Glomerular visceral epithelial cell (primary cell): ENCODE results near the gene SLC8A2.
"Not testable (repeated sequence)": the region's sequence is repeated elsewhere in the genome, so short reads cannot be mapped to it uniquely, and the experiment has no call there.

Source experiments
- DNase-seq: peaks from one replicate; pipeline ENCODE4 v3.0.0-alpha.2; 2016; ENCODE audit errors: extremely low spot score

The SLC8A2 gene

GRCh38 chr19:47411696-47412095 lies 60.0 kb downstream of the SLC8A2 start:
- not testable (repeated sequence) for DNase-seq

DNA sequence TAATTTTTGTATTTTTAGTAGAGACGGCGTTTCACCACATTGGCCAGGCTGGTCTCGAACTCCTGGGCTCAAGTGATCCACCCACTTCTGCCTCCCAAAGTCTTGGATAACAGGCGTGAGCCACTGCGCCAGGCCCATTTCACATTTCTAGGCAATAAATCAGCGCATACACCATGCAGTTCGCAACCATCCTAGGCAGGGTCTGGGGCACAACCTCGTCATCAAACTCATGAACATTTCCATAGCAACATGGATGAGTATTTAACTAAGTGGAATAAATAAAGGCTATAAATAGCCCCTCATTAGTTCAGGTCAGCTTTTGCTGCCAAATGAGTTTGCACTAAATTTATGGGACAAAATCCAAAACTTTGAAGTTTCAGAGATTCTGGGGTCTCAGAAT lies 60.6 kb downstream of the SLC8A2 start:
- no peak for DNase-seq

DNA sequence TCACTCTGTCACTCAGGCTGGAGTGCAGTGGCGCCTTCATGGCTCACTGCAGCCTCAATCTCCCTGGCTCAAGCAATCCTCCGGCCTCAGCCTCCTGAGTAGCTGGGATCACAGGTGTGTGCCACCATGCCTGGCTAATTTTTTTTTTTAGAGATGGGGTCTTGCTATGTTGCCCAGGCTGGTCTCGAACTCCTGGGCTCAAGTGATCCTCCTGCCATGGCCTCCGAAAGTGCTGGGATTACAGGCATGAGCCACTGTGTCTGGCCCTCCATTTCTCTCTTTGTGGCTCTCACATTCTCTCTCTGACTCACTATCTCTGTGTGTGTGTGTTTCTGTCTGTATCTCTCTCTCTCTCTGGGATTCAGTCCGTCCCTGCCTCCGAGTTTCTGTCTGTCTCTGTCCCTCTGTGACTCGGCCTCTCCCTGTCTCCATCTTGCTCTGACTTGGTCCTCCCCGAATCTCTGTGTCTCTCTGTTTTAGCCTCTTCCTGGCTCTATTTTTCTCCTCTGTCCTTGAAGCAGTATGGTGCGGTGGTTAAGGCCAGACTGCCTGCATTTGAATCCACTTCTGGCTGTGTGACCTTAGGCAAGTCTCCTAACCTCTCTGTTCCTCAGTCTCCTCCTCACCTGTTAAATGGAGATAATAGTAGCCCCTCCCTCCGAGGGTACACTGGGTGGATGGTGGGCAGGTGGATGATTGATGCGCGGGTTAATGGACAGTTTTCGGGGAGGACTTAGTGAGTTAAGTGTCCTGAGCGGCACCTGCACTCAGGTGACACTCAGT lies 63.3 kb downstream of the SLC8A2 start:
- DNase-seq, result no peak

DNA sequence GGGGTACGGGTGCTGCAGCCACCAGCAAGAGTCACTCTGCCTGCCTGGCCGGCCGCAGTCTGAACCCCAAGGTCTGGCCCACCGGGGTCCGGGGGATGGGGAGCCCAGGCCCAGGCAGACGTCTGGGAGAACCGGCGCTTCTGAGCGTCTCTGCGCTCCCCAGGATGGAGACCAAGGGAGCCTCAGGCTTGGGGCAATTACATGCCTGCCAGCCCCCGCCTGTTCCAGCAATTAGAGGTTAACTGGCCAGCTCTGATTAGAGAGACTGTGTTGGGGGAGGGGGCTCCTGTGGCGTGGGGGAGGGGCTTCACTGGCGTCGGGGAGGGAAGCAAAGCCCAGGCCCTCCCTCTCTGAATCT lies 64.3 kb downstream of the SLC8A2 start:
- DNase-seq, result no peak

- no peak for DNase-seq
These were observed 64.8 kb downstream of the SLC8A2 start for GRCh38 chr19:47406711-47407416.

DNA sequence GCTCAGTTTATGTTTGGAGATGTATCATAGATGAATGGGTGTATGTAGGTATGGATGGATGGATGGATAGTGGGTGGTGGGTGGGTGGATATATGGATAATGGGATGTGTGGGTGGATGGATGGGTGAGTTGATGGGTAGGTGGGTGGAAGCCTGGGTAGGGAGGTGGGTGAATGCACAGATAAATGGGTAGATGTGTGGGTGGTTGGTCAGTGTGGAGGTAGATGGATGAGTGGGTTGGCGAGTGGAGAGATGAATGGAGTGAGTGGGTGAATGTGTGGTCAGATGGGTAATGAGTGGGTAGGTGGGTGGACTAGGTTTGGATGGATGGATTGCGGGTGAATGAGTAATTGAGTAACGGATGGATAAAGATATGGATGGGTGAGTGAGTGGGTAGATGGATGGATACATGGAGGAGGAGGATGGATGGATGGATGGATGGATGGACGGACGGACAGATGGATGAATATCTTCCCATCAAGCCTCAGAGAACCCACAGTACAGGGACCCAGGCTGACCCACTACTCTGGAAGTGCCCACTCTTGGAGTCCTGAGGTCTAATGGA lies 65.8 kb downstream of the SLC8A2 start:
- no peak for DNase-seq

DNA sequence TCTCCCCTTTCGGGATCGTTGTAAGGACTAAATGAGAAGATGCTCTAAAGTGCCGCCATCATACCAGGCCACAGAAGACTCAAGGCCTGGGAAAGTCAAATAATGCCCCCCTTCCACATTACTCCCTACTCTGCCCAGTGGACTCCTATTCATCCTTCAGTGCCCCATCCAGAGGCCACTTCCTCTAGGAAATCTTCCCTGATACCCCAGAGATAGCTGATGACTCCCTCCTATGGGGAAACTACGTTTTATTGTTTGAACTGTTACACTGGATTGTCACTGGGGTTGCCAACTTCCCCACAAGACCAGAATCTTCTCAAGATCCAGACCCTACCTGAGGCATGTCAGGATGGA lies 66.5 kb downstream of the SLC8A2 start:
- no peak for DNase-seq

DNA sequence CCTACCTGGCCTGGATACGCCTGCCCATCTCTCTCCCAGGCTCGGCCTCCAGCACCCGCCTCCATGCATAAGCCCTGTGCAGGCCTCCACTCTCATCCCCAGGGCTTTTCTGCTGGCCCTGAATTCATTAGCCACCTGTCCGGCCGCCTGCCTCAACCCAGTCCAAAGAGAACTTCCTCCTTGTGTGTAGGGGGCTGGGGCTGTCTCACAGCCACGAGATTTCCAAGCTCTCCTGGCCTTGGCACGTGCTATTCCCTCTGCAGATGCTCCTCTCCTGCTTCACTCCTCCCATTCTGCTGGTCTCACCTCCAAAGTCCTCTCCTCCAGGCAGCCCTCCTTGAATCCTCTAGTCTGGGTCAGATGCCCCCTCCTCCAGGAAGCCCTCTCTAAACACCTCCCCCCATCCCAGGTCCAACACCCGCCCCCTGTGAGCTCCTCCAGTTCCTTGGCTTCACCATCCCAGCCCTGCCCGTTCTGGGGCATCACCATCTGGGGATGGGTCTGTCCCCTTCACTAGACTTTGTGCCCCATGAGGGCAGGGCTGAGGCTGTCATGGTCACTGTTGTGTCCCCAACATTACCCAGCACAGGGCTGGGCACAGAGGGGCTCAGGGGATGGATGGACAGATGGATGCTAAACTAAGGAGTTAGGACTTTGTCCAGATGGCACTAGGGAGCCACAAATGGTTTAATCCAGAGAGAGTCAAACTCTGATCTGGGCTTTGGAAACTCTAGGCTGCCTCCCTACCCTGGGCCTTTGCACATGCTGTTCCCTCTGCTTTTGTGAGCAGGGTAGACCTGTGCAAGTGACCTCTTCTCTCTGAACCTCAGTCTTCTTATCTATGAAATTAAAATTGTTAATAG lies 67.1 kb downstream of the SLC8A2 start:
- no peak for DNase-seq

- no peak for DNase-seq
These were observed 69.2 kb downstream of the SLC8A2 start for GRCh38 chr19:47402504-47402903.

DNA sequence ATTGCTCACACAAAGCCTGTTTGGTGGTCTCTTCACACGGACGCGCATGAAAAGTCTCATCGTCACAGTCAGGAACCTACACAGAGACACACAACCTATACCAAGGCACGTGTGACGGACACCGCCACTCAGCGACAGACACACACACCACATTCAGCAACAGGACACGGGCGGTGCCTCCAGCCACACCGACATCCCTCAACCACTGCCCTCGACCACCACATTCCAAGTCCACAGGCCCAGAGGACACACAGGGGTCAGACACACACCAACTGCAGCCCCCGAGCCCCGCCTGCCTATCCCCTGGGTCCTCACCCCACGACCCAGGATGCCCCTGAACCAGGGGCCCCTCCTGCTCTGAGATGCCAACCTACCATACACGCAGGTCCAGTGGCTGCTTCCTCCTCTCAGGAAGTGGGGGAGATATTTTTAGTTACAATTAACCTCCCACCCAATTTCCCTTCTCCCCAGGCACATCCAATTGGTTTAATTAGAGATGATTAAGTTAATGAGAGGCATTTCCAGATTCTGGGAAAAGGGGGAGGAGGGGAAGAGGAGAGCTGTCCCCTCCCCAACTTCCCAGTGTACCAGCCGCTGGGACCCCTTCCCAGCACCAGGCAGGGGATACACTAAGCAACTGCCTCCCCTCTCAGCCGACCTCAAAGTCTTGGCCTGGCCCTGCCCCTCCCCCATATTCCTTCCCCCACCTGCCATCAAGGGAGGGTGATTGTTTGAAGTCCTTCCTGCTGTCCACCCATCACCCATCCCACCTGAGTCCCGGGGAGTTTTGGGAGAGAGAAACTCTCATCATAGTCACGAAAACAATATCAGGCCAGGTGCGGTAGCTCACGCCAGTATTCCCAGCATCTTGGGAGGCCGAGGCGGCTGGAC lies 72.7 kb downstream of the SLC8A2 start:
- DNase-seq, result no peak

DNA sequence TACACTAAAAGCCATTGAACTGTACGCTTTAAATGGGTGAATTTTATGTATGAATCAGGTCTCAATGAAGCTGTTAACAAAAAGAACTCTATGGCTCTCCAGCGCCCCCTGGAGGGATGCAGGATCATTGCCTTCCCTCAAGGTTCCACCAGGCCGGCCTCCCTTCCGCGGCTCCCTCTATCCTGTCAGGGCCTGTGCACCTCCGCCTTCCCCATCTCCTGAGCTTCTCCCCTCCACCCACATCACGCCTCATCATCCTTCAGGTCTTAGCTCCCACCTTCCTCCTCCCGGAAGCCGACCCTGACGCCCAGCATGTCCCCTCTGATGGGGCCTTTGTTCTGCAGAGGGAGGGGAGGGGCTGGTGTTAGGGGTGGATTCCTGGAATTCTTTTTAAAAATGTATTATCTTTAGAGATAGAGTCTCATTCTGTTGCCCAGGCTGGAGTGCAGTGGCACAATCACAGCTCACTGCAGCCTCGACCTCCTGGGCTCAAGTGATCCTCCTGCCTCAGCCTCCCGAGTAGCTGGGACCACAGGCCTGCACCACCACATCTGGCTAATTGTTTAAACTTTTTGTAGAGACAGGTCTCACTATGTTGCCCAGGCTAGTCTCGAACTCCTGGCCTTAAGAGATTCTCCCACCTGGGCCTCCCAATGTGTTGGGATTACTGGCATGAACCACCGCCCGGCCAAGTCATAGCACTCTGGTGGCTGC lies 80.0 kb downstream of the SLC8A2 start:
- DNase-seq, result peak; percentile 75

DNA sequence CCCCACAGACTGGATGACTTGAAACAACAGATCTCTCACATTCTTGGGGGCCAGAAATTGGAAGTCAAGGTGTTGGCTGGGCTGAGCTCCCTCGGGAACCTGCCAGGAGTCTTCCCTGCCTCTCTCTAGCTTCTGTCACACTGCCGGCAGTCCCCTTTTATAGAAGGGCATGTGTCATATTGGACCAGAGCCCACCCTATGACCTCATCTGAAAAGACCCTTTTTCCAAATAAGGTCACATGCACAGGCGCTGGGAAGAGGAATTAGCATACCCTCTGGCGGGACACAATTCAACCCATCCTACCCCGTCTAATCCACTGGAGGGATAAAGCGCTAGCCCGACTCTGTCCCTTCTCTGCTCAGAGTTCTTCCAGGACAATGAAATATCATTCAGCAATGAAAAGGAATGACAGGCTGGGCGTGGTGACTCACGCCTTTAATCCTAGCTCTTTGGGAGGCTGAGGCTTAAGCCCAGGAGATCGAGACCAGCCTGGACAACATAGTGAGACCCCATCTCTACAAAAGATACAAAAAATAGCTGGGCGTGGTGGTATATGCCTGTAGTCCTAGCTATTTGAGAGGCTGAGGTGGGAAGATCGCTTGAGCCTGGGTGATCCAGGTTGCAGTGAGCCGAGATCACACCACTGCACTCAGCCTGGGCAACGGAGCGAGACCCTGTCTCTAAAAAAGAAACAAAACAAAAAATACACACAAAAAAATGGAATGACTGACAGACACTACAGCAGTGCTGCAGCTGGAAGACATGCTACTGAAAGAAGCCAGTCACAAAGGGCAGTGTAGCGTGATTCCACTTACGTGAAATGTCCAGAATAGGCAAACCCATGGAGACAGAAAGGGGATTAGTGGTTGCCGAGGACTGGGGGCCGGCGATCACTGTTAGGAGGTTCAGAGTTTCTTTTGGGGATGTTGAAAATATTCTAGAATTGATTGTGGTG lies 80.9 kb downstream of the SLC8A2 start:
- DNase-seq, result no peak

GRCh38 chr19:47389150-47389556 lies 82.5 kb downstream of the SLC8A2 start:
- no peak for DNase-seq

DNA sequence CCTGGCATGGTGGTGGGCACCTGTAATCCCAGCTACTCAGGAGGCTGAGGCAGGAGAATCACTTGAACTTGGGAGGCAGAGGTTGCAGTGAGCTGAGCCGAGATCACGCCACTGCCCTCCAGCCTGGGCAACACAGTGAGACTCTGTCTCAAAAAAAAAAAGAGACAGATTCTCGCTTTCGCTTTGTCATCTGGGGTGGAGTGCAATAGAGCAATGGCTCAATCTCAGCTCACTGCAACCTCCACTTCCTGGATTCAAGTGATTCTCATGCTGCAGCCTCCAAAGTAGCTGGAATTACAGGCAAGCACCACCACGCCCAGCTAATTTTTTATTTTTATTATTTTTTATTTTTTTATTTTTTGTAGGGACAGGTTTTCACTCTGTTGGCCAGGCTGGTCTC lies 83.0 kb downstream of the SLC8A2 start:
- DNase-seq, result not testable (repeated sequence)

- not testable (repeated sequence) for DNase-seq
These were observed 84.1 kb downstream of the SLC8A2 start for GRCh38 chr19:47387623-47388022.

GRCh38 chr19:47386582-47386981 lies 85.1 kb downstream of the SLC8A2 start:
- not testable (repeated sequence) for DNase-seq

GRCh38 chr19:47384533-47384932 lies 87.2 kb downstream of the SLC8A2 start:
- DNase-seq, result not testable (repeated sequence)

DNA sequence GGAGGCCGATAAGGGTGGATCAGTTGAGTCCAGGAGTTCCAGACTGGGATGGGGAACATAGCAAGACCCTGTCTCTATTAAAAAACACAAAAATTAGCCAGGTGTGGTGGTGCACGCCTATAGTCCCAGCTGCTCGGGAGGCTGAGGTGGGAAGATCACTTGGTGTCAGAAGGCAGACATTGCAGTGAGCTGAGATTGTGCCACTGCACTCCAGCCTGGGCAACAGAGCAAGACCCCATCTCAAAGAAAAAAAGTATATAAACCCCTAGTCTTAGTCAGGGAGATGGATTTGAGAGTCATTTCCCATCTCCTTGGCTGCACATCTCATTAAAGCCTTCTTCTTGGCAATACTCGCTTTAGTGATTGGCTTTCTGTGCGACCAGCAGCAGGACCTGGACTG lies 87.8 kb downstream of the SLC8A2 start:
- DNase-seq, result not testable (repeated sequence)

DNA sequence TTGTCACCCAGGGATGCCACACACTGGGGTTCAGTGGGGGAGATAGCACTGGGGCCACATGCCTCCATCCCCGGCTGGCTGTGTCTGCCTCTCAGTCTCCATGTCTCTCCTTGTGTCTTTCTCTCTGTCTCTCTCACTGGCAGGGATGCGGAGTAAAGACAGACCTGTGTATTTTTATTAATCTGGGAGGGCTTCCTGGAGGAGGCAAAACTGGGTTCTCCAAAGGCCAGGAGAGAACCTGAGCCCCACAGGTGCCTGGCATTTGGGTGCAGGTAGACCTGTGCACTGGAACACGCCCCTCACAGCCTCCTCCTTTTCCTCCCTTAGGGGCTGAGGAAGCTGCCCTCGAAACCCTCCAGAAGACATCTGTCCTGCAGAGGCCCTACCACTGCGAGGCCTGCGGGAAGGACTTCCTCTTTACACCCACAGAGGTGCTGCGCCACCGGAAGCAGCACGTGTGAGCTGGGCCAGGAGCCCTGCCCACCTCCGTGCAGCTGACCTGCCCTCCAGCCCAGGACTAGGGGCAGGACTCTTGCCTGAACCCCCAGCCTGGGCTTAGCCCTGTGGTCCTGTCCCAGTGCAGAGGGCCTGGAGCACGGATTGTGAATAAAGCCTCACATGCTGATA lies 89.9 kb downstream of the SLC8A2 start:
- no peak for DNase-seq
